H1 (cell line): ENCODE results near the gene PEPD. TPM values are rescaled to one million over a fixed set of nuclear protein-coding genes. Genes with fewer than 3 reads are reported as not detected.

ENCODE experiments used
- CTCF ChIA-PET: fragments of 300-600 bp; sonication (Branson Sonifier 250); formaldehyde crosslinking; loops from one replicate; lab custom pipeline; 2021; ENCODE audit not compliant: partially characterized antibody; lab: Charles Lee
- POLR2A ChIA-PET: fragments of 300-600 bp; sonication (Branson Sonifier 250); formaldehyde crosslinking; loops from one replicate; lab custom pipeline; 2021; ENCODE audit warnings: inconsistent platforms; ENCODE audit not compliant: partially characterized antibody; lab: Charles Lee
- DNase-seq, 2 experiments: peaks; one replicate each; pipeline versions ENCODE4 v3.0.0 to v3.0.0-alpha.2; 2010 to 2022; ENCODE audit warnings: low spot score in 2 of 2, low read depth in 1 of 2, mixed read lengths in 1 of 2
- FAIRE-seq: peaks from 2 replicates; lab custom pipeline; 2011; peaks lifted over from hg19 to GRCh38; lab: Jason Lieb, UNC
- H2AFZ ChIP-seq: 2 replicates; pipeline ENCODE4 v1.8.1; 2012; ENCODE audit warnings: low read length, inconsistent platforms
- H2AK5ac ChIP-seq: 2 replicates; pipeline ENCODE4 v1.6.1; 2013; ENCODE audit warnings: low read depth, low read length
- H2BK120ac ChIP-seq: replicated peaks from 2 replicates; pipeline ENCODE3; 2013; ENCODE audit warnings: low read depth, low read length, inconsistent platforms
- H2BK12ac ChIP-seq: 2 replicates; pipeline ENCODE4 v1.6.1; 2013; ENCODE audit warnings: low read depth, low read length
- H2BK15ac ChIP-seq: 2 replicates; pipeline ENCODE4 v1.6.1; 2013; ENCODE audit warnings: low read length
- H2BK20ac ChIP-seq: 2 replicates; pipeline ENCODE4 v1.6.1; 2013; ENCODE audit warnings: low read length
- H2BK5ac ChIP-seq: 2 replicates; pipeline ENCODE4 v1.6.1; 2013; ENCODE audit warnings: low read depth, low read length
- H3K14ac ChIP-seq: 2 replicates; pipeline ENCODE4 v1.6.1; 2013; ENCODE audit warnings: inconsistent platforms; ENCODE audit not compliant: insufficient read length
- H3K18ac ChIP-seq: 2 replicates; pipeline ENCODE4 v1.6.1; 2013; ENCODE audit warnings: low read length; ENCODE audit errors: extremely low read depth
- H3K23ac ChIP-seq: 2 replicates; pipeline ENCODE4 v1.6.1; 2013; ENCODE audit warnings: inconsistent platforms; ENCODE audit not compliant: insufficient read length
- H3K23me2 ChIP-seq: 2 replicates; pipeline ENCODE4 v1.6.1; 2013; ENCODE audit warnings: low read depth, low read length
- H3K27ac ChIP-seq: 2 replicates; pipeline ENCODE4 v1.6.1; 2011; ENCODE audit warnings: low read depth, low read length, inconsistent platforms
- H3K27me3 ChIP-seq, 4 experiments: replicated peaks in 1 of 4; 1 replicate in 1 of 4; 2 replicates in 3 of 4; pipeline versions ENCODE4 v1.6.1 to v1.8.1; 2011 to 2013; ENCODE audit warnings: low read length in 3 of 4, mild to moderate bottlenecking in 3 of 4, inconsistent platforms in 2 of 4, mixed read lengths in 2 of 4, moderate library complexity in 1 of 4; ENCODE audit not compliant: control insufficient read depth in 3 of 4, insufficient read depth in 3 of 4; ENCODE audit errors: extremely low read depth in 1 of 4
- H3K36me3 ChIP-seq, 4 experiments: 2 replicates each; pipeline versions ENCODE4 v1.6.1 to v1.8.1; 2011 to 2013; ENCODE audit warnings: mild to moderate bottlenecking in 4 of 4, low read length in 3 of 4, moderate library complexity in 2 of 4, control low read depth in 1 of 4, inconsistent platforms in 1 of 4; ENCODE audit not compliant: insufficient read depth in 4 of 4, control insufficient read depth in 2 of 4
- H3K4ac ChIP-seq: replicated peaks from 2 replicates; pipeline ENCODE3; 2013; ENCODE audit warnings: low read length, low read depth, mixed read lengths, inconsistent platforms; ENCODE audit not compliant: insufficient read length
- H3K4me1 ChIP-seq, 4 experiments: replicated peaks in 1 of 4; 1 replicate in 1 of 4; 2 replicates in 3 of 4; pipeline versions ENCODE4 v1.6.1 to v1.8.1; 2011 to 2013; ENCODE audit warnings: low read length in 3 of 4, inconsistent platforms in 2 of 4, mixed read lengths in 1 of 4; ENCODE audit not compliant: insufficient read depth in 4 of 4, control insufficient read depth in 3 of 4
- H3K4me2 ChIP-seq, 2 experiments: 2 replicates each; pipeline versions ENCODE4 v1.6.1 to v1.8.1; 2011 to 2013; ENCODE audit warnings: low read depth in 2 of 2, low read length in 2 of 2, control low read depth in 1 of 2, inconsistent platforms in 1 of 2, mild to moderate bottlenecking in 1 of 2; ENCODE audit not compliant: insufficient read depth in 1 of 2
- H3K4me3 ChIP-seq, 4 experiments: fragments of 200-600, 300-600 bp in 1 of 4; sonication (generic), shearing (Covaris generic), sonication (Bioruptor Twin) in 1 of 4; 2 replicates each; pipeline versions ENCODE4 v1.5.1 to v1.8.1; 2011 to 2016; ENCODE audit warnings: low read length in 4 of 4, low read depth in 3 of 4, control low read depth in 2 of 4, inconsistent platforms in 2 of 4, mild to moderate bottlenecking in 2 of 4, mixed read lengths in 1 of 4, moderate library complexity in 1 of 4; ENCODE audit not compliant: insufficient read depth in 2 of 4; ENCODE audit errors: extremely low read depth in 1 of 4
- H3K56ac ChIP-seq: replicated peaks from 2 replicates; pipeline ENCODE3; 2013; ENCODE audit warnings: low read depth, mild to moderate bottlenecking, mixed read lengths, low read length, inconsistent platforms; ENCODE audit not compliant: insufficient read length
- H3K79me1 ChIP-seq: 2 replicates; pipeline ENCODE4 v1.6.1; 2013; ENCODE audit warnings: low read depth, low read length, control low read depth
- H3K79me2 ChIP-seq, 2 experiments: 2 replicates each; pipeline versions ENCODE4 v1.6.1 to v1.8.1; 2012 to 2013; ENCODE audit warnings: low read length in 2 of 2, mild to moderate bottlenecking in 2 of 2, inconsistent platforms in 1 of 2; ENCODE audit not compliant: insufficient read depth in 2 of 2, control insufficient read depth in 1 of 2
- H3K9ac ChIP-seq, 4 experiments: replicated peaks in 1 of 4; 1 replicate in 1 of 4; 2 replicates in 3 of 4; pipeline versions ENCODE4 v1.6.1 to v1.8.1; 2011 to 2013; ENCODE audit warnings: low read depth in 3 of 4, low read length in 3 of 4, control low read depth in 2 of 4, mild to moderate bottlenecking in 2 of 4, moderate library complexity in 2 of 4, inconsistent platforms in 1 of 4; ENCODE audit errors: extremely low read depth in 1 of 4
- H3K9me3 ChIP-seq, 2 experiments: 2 replicates each; pipeline versions ENCODE4 v1.6.1 to v1.8.1; 2012 to 2013; ENCODE audit warnings: mild to moderate bottlenecking in 2 of 2, moderate library complexity in 2 of 2, control low read depth in 1 of 2, inconsistent platforms in 1 of 2, low read depth in 1 of 2, low read length in 1 of 2, mixed read lengths in 1 of 2; ENCODE audit not compliant: insufficient read depth in 2 of 2
- H4K20me1 ChIP-seq, 2 experiments: replicated peaks in 1 of 2; 2 replicates each; pipeline versions ENCODE3 to v1.8.1; 2011 to 2013; ENCODE audit warnings: inconsistent platforms in 2 of 2, low read length in 2 of 2, mild to moderate bottlenecking in 1 of 2; ENCODE audit not compliant: insufficient read depth in 2 of 2, control insufficient read depth in 1 of 2
- H4K5ac ChIP-seq: 2 replicates; pipeline ENCODE4 v1.6.1; 2013; ENCODE audit warnings: low read length, low read depth, mixed read lengths, inconsistent platforms; ENCODE audit not compliant: insufficient read length
- H4K8ac ChIP-seq: 2 replicates; pipeline ENCODE4 v1.8.0; 2013; ENCODE audit warnings: mild to moderate bottlenecking, moderate library complexity, low read length, inconsistent platforms; ENCODE audit not compliant: insufficient read depth; ENCODE audit errors: extremely low read depth
- H4K91ac ChIP-seq: replicated peaks from 2 replicates; pipeline ENCODE3; 2013; ENCODE audit warnings: low read length, mixed read lengths, inconsistent platforms; ENCODE audit not compliant: insufficient read length
- CEBPB ChIP-seq: IDR thresholded peaks from 2 replicates; pipeline ENCODE4 v1.6.1; 2012; ENCODE audit warnings: low read depth, low read length
- CHD1 ChIP-seq: IDR thresholded peaks from 2 replicates; pipeline ENCODE4 v1.6.1; 2012; ENCODE audit warnings: low read depth, low read length, improper control_type of control experiment
- CTCF ChIP-seq, 3 experiments: IDR thresholded peaks; 1 replicate in 2 of 3; 2 replicates in 1 of 3; pipeline versions ENCODE4 v1.5.1 to v1.6.1; 2011; ENCODE audit warnings: low read length in 3 of 3, mild to moderate bottlenecking in 3 of 3, inconsistent platforms in 2 of 3, low read depth in 1 of 3, moderate library complexity in 1 of 3; ENCODE audit not compliant: insufficient read depth in 1 of 3; ENCODE audit errors: control extremely low read depth in 1 of 3
- HDAC2 ChIP-seq, 2 experiments: fragments of 300-600 bp in 1 of 2; sonication (generic) in 1 of 2; IDR thresholded peaks; 2 replicates each; pipeline ENCODE4 v1.6.1; 2011 to 2012; ENCODE audit warnings: low read depth in 2 of 2, low read length in 2 of 2, mild to moderate bottlenecking in 2 of 2, moderate library complexity in 2 of 2, borderline replicate concordance in 1 of 2, inconsistent platforms in 1 of 2
- PHF8 ChIP-seq: fragments of 200-600 bp; sonication (generic); conservative IDR thresholded peaks from 2 replicates; pipeline ENCODE4 v1.7.1; 2012; ENCODE audit warnings: low read depth, mild to moderate bottlenecking, inconsistent platforms, low read length, moderate library complexity
- POLR2A ChIP-seq, 2 experiments: IDR thresholded peaks; 1 replicate in 1 of 2; 2 replicates in 1 of 2; pipeline ENCODE4 v1.6.1; 2011; ENCODE audit warnings: low read depth in 2 of 2, low read length in 2 of 2, mild to moderate bottlenecking in 2 of 2; ENCODE audit errors: control extremely low read depth in 1 of 2
- SRF ChIP-seq: IDR thresholded peaks from 2 replicates; pipeline ENCODE4 v1.6.1; 2011; ENCODE audit warnings: mild to moderate bottlenecking, low read depth, low read length, moderate library complexity
- TAF7 ChIP-seq: optimal IDR thresholded peaks from 2 replicates; pipeline ENCODE3; 2011; ENCODE audit warnings: low read depth, mild to moderate bottlenecking, inconsistent platforms, low read length, moderate library complexity, borderline replicate concordance
- TCF12 ChIP-seq: IDR thresholded peaks from 2 replicates; pipeline ENCODE4 v1.6.1; 2011; ENCODE audit warnings: low read depth, mild to moderate bottlenecking, low read length
- WGBS, 2 experiments: shearing (Covaris generic) in 1 of 2; methylation state at CpG; one replicate each; pipeline versions ENCODE4 v1.1.6 to v1.1.7; 2013 to 2015; ENCODE audit warnings: low lambda C conversion rate in 2 of 2, mixed read lengths in 2 of 2, inconsistent platforms in 1 of 2, low coverage in 1 of 2, missing lambda C conversion rate in 1 of 2; ENCODE audit not compliant: insufficient replicate concordance in 2 of 2, insufficient coverage in 1 of 2, insufficient read length in 1 of 2; ENCODE audit errors: extremely low coverage in 1 of 2, missing lambda C conversion rate in 1 of 2; 5-methylcytosine and 5-hydroxymethylcytosine counted together
- polyA plus RNA-seq, 7 experiments: library from polyadenylated mRNA; depleted of rRNA in 3 of 7; stranded (reverse) in 5 of 7; unstranded in 2 of 7; fragments of >200 nt in 5 of 7; fragments of 200-250 nt in 2 of 7; gene quantifications; 1 replicate in 5 of 7; 2 replicates in 1 of 7; 4 replicates in 1 of 7; pipeline versions ENCODE4 v1.2.1 to v1.2.3, GENCODE V29; 2011 to 2013; ENCODE audit warnings: missing spikeins in 2 of 7, mixed read lengths in 2 of 7
- total RNA-seq: library from RNA; stranded (reverse); fragmentation: NEBNext Ultra II Directional; extraction: Animal tissue kit (Norgen Biotek cat#: 25700); gene quantifications from 2 replicates; pipeline ENCODE4 v1.2.1, GENCODE V29; 2021
- TF ChIP-seq, protein P1 (sequence below): IDR thresholded peaks from 2 replicates; pipeline ENCODE4 v1.6.1; 2012; ENCODE audit warnings: inconsistent platforms

Gene PEPD
- total and polyA plus RNA-seq, 2 of the 8 experiments (the other 6 are each of a cell fraction or from before 2014, with no cell fraction given), result 84.1 to 178 TPM

DNA sequence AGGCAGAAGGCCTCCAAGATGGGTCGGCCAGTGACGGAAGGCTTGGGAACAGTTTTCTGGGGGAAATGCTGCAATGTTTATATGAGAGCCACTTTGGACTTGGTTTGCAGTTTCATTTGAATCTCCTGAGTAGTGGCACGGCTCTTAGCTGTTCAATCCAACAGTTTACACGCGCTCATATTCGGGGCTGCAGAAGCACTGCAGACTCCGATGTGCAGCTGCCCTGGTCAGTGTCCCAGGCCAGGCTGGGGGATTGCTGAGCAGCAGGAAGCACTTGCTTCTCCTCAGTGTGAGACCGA lies 116.4 kb downstream of the PEPD start:
- H4K20me1 ChIP-seq, result peaks cover 2 to 7% of the 10 kb centered on the region in 2 experiments
- no peak overlapping the region for H2AFZ ChIP-seq
- H2BK15ac ChIP-seq, result no peak overlapping the region
- H3K4me1 ChIP-seq, result peaks cover 0 to 6% (median 5%) of the 10 kb centered on the region in 4 experiments; a peak in 5 of 7 replicates
- no peaks in the 10 kb centered on the region for H3K79me2 ChIP-seq
- H3K79me1 ChIP-seq, result no peaks in the 10 kb centered on the region
- FAIRE-seq (no peak), DNase-seq (no peak)
- H3K23ac ChIP-seq, result no peak overlapping the region
- ChIA-PET CTCF (interaction anchor here (0.7 to 24.5 kb wide), 18 partner anchors 8 to 373 kb away, joined by 3 to 426 read pairs (median 4); no protein-coding TSS in a partner anchor), POLR2A (interaction anchor here (0.8 to 1.1 kb wide), 2 partner anchors 11 to 32 kb away, joined by 3 to 6 read pairs; partner anchors contain the start of gene CEBPG)
- no peak overlapping the region for H4K5ac ChIP-seq
- H3K36me3 ChIP-seq, result no peaks in the 10 kb centered on the region
- no peak overlapping the region for H4K8ac ChIP-seq
- 97% methylated on average over 8 of the region's 8 CpGs; no CpG with 5 or more reads in 1 of the 2 experiments for WGBS, 2 experiments
- H2BK20ac ChIP-seq, result no peak overlapping the region
- H3K27me3 ChIP-seq, result no peaks in the 10 kb centered on the region
- no peak overlapping the region for H2BK12ac ChIP-seq
- H3K27ac ChIP-seq, result no peak overlapping the region
- no peak overlapping the region for H3K9ac ChIP-seq
- no peak overlapping the region for H3K4me2 ChIP-seq
- H3K4ac ChIP-seq, result no peak overlapping the region
- no peak overlapping the region for H3K14ac ChIP-seq
- H3K23me2 ChIP-seq, result no peaks in the 10 kb centered on the region
- H2AK5ac ChIP-seq, result no peak overlapping the region
- H2BK120ac ChIP-seq, result no peak overlapping the region
- H3K18ac ChIP-seq, result no peak overlapping the region
- H3K9me3 ChIP-seq, result no peaks in the 10 kb centered on the region
- H2BK5ac ChIP-seq, result no peak overlapping the region
- peak overlapping the region; percentile 54 for H4K91ac ChIP-seq
- no peak overlapping the region for H3K4me3 ChIP-seq
- H3K56ac ChIP-seq, result no peak overlapping the region
- no peak for TF ChIP-seq PHF8
- TF ChIP-seq SRF, result no peak
- TF ChIP-seq CEBPB, result no peak
- no peak for TF ChIP-seq CHD1
- TF ChIP-seq, protein P1, sequence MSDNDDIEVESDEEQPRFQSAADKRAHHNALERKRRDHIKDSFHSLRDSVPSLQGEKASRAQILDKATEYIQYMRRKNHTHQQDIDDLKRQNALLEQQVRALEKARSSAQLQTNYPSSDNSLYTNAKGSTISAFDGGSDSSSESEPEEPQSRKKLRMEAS, result no peak
- no peak for TF ChIP-seq POLR2A (IDR thresholded peaks at IDR 0.05; ENCODE audit: control extremely low read depth in 1 of 2, low read depth in 2 of 2, low read length in 2 of 2)
- no peak for TF ChIP-seq TCF12
- TF ChIP-seq CTCF (IDR thresholded peaks at IDR 0.05; ENCODE audit: control extremely low read depth in 1 of 3, insufficient read depth in 1 of 3, low read depth in 1 of 3, low read length in 3 of 3), result no peak
- TF ChIP-seq HDAC2 (IDR thresholded peaks at IDR 0.05; ENCODE audit: borderline replicate concordance in 1 of 2, low read depth in 2 of 2, low read length in 2 of 2), result no peak
- no peak for TF ChIP-seq TAF7
